Renal pelvis (tissue), 12 donors: ENCODE measurements around the gene FLRT2. TPM values are rescaled to one million over a fixed set of nuclear protein-coding genes. Genes with fewer than 3 reads are reported as not detected.

Experiments used
- DNase-seq: peaks from one replicate; pipeline ENCODE4 v3.0.0-alpha.2; 2013
- long read RNA-seq, 16 experiments: transcript quantifications; one replicate each; lab custom pipeline, GENCODE V29; 2026
- polyA plus RNA-seq, 3 donors: library from polyadenylated mRNA; unstranded; fragments of 120-200 nt; gene quantifications; one replicate each; pipeline ENCODE4 v1.2.1, GENCODE V29; 2013; ENCODE audit not compliant: insufficient read length in 3 of 3

FLRT2 gene
- 100 to 1,000 TPM; 204 to 245 (median 221) TPM for polyA plus RNA-seq
- long read RNA-seq, donor 1, full-length matches to known transcripts: 3 of 14 reads
- long read RNA-seq, donor 1, partial matches to known transcripts: 11 of 14 reads
- long read RNA-seq, donor 1, other reads (novel, unspliced or antisense): 0 of 14 reads
- long read RNA-seq, donor 2, full-length matches to known transcripts: 5 of 32 reads
- long read RNA-seq, donor 2, partial matches to known transcripts: 17 of 32 reads
- long read RNA-seq, donor 2, other reads (novel, unspliced or antisense): 10 of 32 reads
- long read RNA-seq, donor 3, full-length matches to known transcripts: 6 of 59 reads
- long read RNA-seq, donor 3, partial matches to known transcripts: 32 of 59 reads
- long read RNA-seq, donor 3, other reads (novel, unspliced or antisense): 21 of 59 reads
- long read RNA-seq, donor 4, full-length matches to known transcripts: 4 of 35 reads
- long read RNA-seq, donor 4, partial matches to known transcripts: 22 of 35 reads
- long read RNA-seq, donor 4, other reads (novel, unspliced or antisense): 9 of 35 reads
- long read RNA-seq, donor 5, full-length matches to known transcripts: 6 of 15 reads
- long read RNA-seq, donor 5, partial matches to known transcripts: 0 of 15 reads
- long read RNA-seq, donor 5, other reads (novel, unspliced or antisense): 9 of 15 reads
- long read RNA-seq, donor 6, full-length matches to known transcripts: 6 of 27 reads
- long read RNA-seq, donor 6, partial matches to known transcripts: 21 of 27 reads
- long read RNA-seq, donor 6, other reads (novel, unspliced or antisense): 0 of 27 reads
- long read RNA-seq, donor 7, full-length matches to known transcripts: 10 of 47 reads
- long read RNA-seq, donor 7, partial matches to known transcripts: 0 of 47 reads
- long read RNA-seq, donor 7, other reads (novel, unspliced or antisense): 37 of 47 reads
- long read RNA-seq, donor 8, full-length matches to known transcripts: 9 of 20 reads
- long read RNA-seq, donor 8, partial matches to known transcripts: 0 of 20 reads
- long read RNA-seq, donor 8, other reads (novel, unspliced or antisense): 11 of 20 reads
- long read RNA-seq, donor 9, full-length matches to known transcripts: 4 of 88 reads
- long read RNA-seq, donor 9, partial matches to known transcripts: 70 of 88 reads
- long read RNA-seq, donor 9, other reads (novel, unspliced or antisense): 14 of 88 reads
- long read RNA-seq, donor 10, full-length matches to known transcripts: 9 of 24 reads
- long read RNA-seq, donor 10, partial matches to known transcripts: 0 of 24 reads
- long read RNA-seq, donor 10, other reads (novel, unspliced or antisense): 15 of 24 reads
- long read RNA-seq, donor 11, full-length matches to known transcripts: 1 of 13 reads
- long read RNA-seq, donor 11, partial matches to known transcripts: 0 of 13 reads
- long read RNA-seq, donor 11, other reads (novel, unspliced or antisense): 12 of 13 reads
- long read RNA-seq, donor 12, full-length matches to known transcripts: 5 of 55 reads
- long read RNA-seq, donor 12, partial matches to known transcripts: 35 of 55 reads
- long read RNA-seq, donor 12, other reads (novel, unspliced or antisense): 15 of 55 reads
- long read RNA-seq, donor 13, full-length matches to known transcripts: 4 of 11 reads
- long read RNA-seq, donor 13, partial matches to known transcripts: 0 of 11 reads
- long read RNA-seq, donor 13, other reads (novel, unspliced or antisense): 7 of 11 reads
- long read RNA-seq, donor 14: 0 reads
- long read RNA-seq, donor 15: 0 reads
- long read RNA-seq, donor 16, full-length matches to known transcripts: 5 of 25 reads
- long read RNA-seq, donor 16, partial matches to known transcripts: 6 of 25 reads
- long read RNA-seq, donor 16, other reads (novel, unspliced or antisense): 14 of 25 reads

GRCh38 chr14:85529803-85530574 lies at the start of gene FLRT2:
FLRT2 (plus strand) TSS chr14:85530144; CDS start chr14:85621515, 91,371 bp downstream.
- peak; percentile 54 for DNase-seq

- no peak for DNase-seq
These were observed 48.5 kb upstream of the FLRT2 start for GRCh38 chr14:85481471-85481870.

- no peak for DNase-seq
These were observed 47.4 kb upstream of the FLRT2 start for GRCh38 chr14:85482552-85482951.

GRCh38 chr14:85483037-85483436 lies 46.9 kb upstream of the FLRT2 start:
- peak; percentile 47 for DNase-seq

GRCh38 chr14:85483652-85484051 lies 46.3 kb upstream of the FLRT2 start:
- DNase-seq: no peak

- no peak for DNase-seq
These were observed 42.7 kb upstream of the FLRT2 start for GRCh38 chr14:85487215-85487614.

GRCh38 chr14:85501751-85502150 lies 28.2 kb upstream of the FLRT2 start:
- DNase-seq: no peak

GRCh38 chr14:85508863-85509262 lies 21.1 kb upstream of the FLRT2 start:
- no peak for DNase-seq

- no peak for DNase-seq
These were observed 17.5 kb upstream of the FLRT2 start for GRCh38 chr14:85512451-85512850.

- DNase-seq: no peak
These were observed 15.5 kb upstream of the FLRT2 start for GRCh38 chr14:85514487-85514886.

- DNase-seq: no peak
These were observed 13.5 kb upstream of the FLRT2 start for GRCh38 chr14:85516239-85517113.

GRCh38 chr14:85517114-85517688 lies 12.7 kb upstream of the FLRT2 start:
- no peak for DNase-seq

GRCh38 chr14:85519661-85520305 lies 10.2 kb upstream of the FLRT2 start:
- DNase-seq: no peak

- DNase-seq: no peak
These were observed 9.4 kb upstream of the FLRT2 start for GRCh38 chr14:85520581-85520980.

GRCh38 chr14:85523624-85524023 lies 6.3 kb upstream of the FLRT2 start:
- no peak for DNase-seq

GRCh38 chr14:85527006-85527405 lies 2.9 kb upstream of the FLRT2 start:
- no peak for DNase-seq

- DNase-seq: no peak
These were observed 2.4 kb upstream of the FLRT2 start for GRCh38 chr14:85527445-85528035.
